Activated naive CD4-positive, alpha-beta T cell treated with Interleukin-2 at 50 U/mL for 16 hours (primary cell): ENCODE measurements around the gene COL16A1.

Experiments
- DNase-seq: peaks from one replicate; pipeline ENCODE4 v3.0.0-alpha.2; 2020

Gene COL16A1

GRCh38 chr1:31703431-31704270 lies at the start of gene COL16A1:
TSS of gene COL16A1 (minus strand) at chr1:31704017. CDS start at chr1:31702193, 1,824 bp downstream.
- DNase-seq, result no peak

- no peak for DNase-seq
These were observed 49.2 kb upstream of the COL16A1 start for GRCh38 chr1:31752952-31753475.

GRCh38 chr1:31752258-31752657 lies 48.4 kb upstream of the COL16A1 start:
- no peak for DNase-seq

GRCh38 chr1:31751822-31752241 lies 48.0 kb upstream of the COL16A1 start:
- DNase-seq, result no peak

- peak; percentile 18 for DNase-seq
These were observed 47.2 kb upstream of the COL16A1 start for GRCh38 chr1:31750858-31751510.

GRCh38 chr1:31749785-31750735 lies 46.2 kb upstream of the COL16A1 start:
- DNase-seq, result no peak

GRCh38 chr1:31748365-31748764 lies 44.5 kb upstream of the COL16A1 start:
- DNase-seq, result no peak

- DNase-seq, result no peak
These were observed 43.5 kb upstream of the COL16A1 start for GRCh38 chr1:31747304-31747703.

GRCh38 chr1:31746687-31747086 lies 42.9 kb upstream of the COL16A1 start:
- DNase-seq, result no peak

- DNase-seq, result no peak
These were observed 42.3 kb upstream of the COL16A1 start for GRCh38 chr1:31745946-31746670.

- peak; percentile 63 for DNase-seq
These were observed 41.5 kb upstream of the COL16A1 start for GRCh38 chr1:31745096-31745945.

- DNase-seq, result no peak
These were observed 40.5 kb upstream of the COL16A1 start for GRCh38 chr1:31744165-31744888.

GRCh38 chr1:31742462-31743212 lies 38.8 kb upstream of the COL16A1 start:
- DNase-seq, result no peak

GRCh38 chr1:31739346-31739745 lies 35.5 kb upstream of the COL16A1 start:
- DNase-seq, result peak; percentile 53

- peak; percentile 59 for DNase-seq
These were observed 32.9 kb upstream of the COL16A1 start for GRCh38 chr1:31736675-31737074.

GRCh38 chr1:31735571-31735970 lies 31.8 kb upstream of the COL16A1 start:
- DNase-seq, result no peak

- DNase-seq, result no peak
These were observed 30.8 kb upstream of the COL16A1 start for GRCh38 chr1:31734582-31735107.

- DNase-seq, result no peak
These were observed 29.8 kb upstream of the COL16A1 start for GRCh38 chr1:31733389-31734219.
